HG02884 (cell line): Measurements from ENCODE around the gene LARGE1.
"Not testable (repeated sequence)": the region's sequence is repeated elsewhere in the genome, so short reads cannot be mapped to it uniquely, and the experiment has no call there.

ENCODE experiments used
- ATAC-seq: cut with Tn5 transposase; IDR thresholded peaks from one replicate; pipeline ENCODE4 v1.9.1; 2021; ENCODE audit warnings: mild to moderate bottlenecking, moderate library complexity; ENCODE audit not compliant: unreplicated experiment

Gene LARGE1

GRCh38 chr22:33573479-33573878, 346.8 kb downstream of the LARGE1 start:
- ATAC-seq, result no peak

GRCh38 chr22:33572086-33572485, 348.2 kb downstream of the LARGE1 start:
- no peak for ATAC-seq

- ATAC-seq, result no peak
Observed at GRCh38 chr22:33570110-33570509, 350.2 kb downstream of the LARGE1 start.

GRCh38 chr22:33569559-33569958, 350.7 kb downstream of the LARGE1 start:
- ATAC-seq, result no peak

GRCh38 chr22:33569018-33569417, 351.3 kb downstream of the LARGE1 start:
- ATAC-seq, result no peak

GRCh38 chr22:33566495-33566894, 353.8 kb downstream of the LARGE1 start:
- ATAC-seq, result not testable (repeated sequence)

DNA sequence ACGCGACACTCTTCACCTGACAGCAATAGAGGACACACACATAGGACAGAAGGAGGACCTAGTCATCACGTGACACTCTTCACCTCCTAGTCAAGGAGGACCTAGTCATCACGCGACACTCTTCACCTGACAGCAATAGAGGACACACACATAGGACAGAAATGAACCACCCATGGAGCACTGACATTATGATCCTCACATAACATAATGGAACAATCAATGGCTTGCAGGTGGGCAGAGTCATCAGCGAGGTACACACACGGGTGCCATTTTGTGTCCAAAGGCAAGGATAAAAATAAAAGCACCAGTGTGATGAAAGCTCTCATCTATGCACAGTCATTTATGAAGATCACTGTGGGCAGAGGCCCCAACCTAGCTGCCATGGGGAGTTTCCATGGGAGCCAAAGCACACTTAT, 354.7 kb downstream of the LARGE1 start:
- no peak for ATAC-seq

GRCh38 chr22:33564683-33565082, 355.6 kb downstream of the LARGE1 start:
- no peak for ATAC-seq

DNA sequence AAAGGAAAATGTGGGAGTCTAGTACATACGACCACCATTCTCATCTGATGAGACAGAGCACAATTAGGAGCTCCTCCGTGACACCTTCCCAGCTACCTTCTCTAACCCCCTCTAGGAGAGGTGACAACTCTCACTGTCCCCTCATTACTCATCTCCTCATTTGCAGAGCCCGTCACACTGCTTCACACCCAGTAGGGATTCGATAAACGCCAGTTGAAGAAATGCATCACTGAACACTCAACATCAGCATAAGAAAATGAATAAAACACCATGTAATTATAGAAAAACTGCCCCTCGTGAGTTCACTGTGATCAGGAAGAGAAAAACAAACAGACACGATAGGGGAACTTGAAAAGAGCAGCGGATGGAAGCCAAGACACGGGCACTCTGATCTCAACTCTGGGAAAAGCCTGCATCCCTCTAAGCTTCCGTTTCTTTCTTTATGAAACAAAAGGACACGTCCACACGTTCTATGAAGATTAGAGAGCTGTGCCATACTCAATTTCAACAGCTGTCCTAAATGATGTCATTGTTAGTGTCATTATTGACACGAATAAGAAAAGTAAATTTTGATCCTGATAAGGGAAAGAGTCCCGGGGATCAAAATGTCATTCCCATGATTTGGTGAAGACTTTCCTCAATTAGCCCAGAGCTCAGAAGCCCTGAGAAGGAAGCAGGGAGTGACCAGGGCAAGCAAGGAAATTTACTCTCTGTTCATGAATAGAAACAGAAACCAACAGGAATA, 356.9 kb downstream of the LARGE1 start:
- ATAC-seq, result no peak

GRCh38 chr22:33562501-33562900, 357.8 kb downstream of the LARGE1 start:
- ATAC-seq, result no peak

DNA sequence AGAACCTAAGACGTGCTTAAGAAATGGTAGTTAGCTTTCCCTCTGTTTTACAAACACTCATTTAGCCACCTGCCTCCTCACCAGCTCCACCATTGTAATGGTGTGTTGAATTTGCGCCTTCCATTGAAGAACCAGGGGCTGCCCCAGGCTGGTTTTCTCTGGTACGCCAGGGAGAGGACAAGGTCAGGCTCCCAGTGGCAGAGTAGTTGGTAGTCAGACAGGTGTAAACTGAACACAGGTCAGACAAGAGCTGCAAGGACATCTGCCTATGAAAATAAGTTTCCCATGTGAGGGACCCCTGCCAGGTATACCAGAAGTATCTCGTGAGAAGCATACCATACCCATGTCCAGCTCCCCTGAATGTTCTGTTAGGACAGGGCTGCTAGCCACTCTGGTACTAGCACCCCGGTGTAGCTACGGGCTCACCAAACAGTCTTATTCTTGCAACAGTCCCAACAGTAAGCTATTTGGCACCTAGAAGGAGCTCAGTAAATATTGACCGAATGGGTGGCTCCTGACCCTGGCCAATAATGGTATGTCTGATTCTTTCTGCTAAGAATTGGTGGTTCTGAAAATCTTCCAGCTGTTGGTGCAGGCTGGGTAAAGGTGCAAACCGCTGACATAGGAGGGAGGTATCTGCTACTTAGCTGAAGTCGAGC, 359.0 kb downstream of the LARGE1 start:
- no peak for ATAC-seq

DNA sequence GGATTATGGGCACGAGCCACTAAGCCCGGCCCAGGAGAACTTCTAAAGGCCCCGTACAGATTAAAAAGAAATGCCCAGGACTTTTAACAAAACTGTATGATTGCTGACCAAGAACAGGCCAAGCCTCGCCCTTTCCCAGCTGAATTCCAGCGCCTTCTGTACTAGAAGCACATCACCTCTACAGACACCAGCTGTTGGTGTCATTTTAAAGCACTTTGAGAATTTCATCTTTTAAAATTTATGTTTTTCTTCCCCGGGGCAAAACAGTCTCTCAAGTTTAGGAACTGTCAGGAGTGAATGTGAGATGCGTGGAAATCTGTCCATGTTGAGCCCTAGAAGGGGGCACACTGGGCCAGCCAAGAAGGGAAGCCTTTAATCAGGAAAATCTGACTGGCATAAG, 362.4 kb downstream of the LARGE1 start:
- no peak for ATAC-seq

GRCh38 chr22:33555814-33556522, 364.3 kb downstream of the LARGE1 start:
- no peak for ATAC-seq

DNA sequence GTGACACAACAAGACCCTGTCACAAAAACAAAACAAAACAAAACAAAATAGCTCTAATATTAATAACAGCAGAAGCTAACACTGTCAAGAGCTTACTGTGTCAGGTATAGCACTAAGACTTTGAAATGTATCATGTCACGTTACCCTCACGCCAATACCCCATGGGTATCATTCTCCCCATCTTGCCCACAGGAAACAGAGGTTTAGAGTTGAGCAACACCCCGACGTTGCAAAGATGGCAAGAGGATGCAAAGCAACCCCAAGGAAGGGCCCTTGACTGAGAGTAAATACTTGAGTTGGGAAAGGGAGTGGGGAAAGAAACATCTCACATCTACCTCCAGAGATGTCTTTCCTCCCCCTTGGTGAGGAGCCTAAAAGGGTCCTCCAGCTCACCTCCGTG, 366.8 kb downstream of the LARGE1 start:
- no peak for ATAC-seq

DNA sequence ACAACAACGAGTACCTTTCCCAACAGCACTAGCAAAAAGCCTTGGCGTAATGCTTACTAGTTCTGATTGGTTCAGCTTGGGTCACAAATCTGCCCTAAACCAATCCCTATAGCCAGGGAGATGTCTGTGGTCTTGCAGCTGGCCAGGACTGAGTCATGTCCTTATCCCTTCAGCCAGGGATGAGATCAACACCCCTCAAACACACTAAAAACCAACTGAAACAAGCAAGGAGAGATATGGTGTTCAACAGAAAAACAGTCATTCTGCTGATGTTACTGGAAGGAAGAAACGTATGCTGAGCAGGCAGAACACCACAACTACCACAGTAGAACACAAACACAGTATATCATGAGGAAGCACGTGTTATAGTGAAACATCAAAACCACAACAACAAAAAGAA, 375.6 kb downstream of the LARGE1 start:
- ATAC-seq, result no peak

- ATAC-seq, result no peak
Observed at GRCh38 chr22:33542722-33543121, 377.6 kb downstream of the LARGE1 start.

DNA sequence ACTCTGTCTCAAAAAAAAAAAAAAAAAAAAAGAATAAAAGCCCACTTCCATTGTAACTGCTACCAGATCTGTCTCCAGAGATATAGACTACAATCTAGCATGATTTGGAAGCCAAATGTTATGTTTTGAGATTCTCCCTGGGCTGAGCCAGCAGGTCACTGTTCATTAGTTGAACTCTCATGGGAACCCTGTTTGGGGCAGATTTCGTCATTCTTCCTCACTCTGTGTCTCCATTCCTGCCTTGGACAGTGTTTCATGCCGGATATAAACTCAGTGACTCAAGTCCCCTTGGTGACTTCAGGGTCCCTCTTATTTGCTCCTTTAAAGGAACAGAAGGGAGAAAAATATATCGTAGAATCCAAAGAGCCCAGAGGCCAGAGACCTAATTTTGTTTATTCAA, 378.1 kb downstream of the LARGE1 start:
- no peak for ATAC-seq

GRCh38 chr22:33539902-33540751, 380.1 kb downstream of the LARGE1 start:
- ATAC-seq, result no peak

GRCh38 chr22:33539202-33539901, 380.9 kb downstream of the LARGE1 start:
- ATAC-seq, result no peak

GRCh38 chr22:33538277-33538885, 381.9 kb downstream of the LARGE1 start:
- no peak for ATAC-seq
